GM12878 (cell line): Measurements from ENCODE around the gene TRAPPC6A. TPM values are rescaled to one million over a fixed set of nuclear protein-coding genes. Genes with fewer than 3 reads are reported as not detected.

Experiments used
- ATAC-seq: fragments of 200-7000 bp; cut with Tn5 transposase; 3 replicates; pipeline ENCODE4 v1.9.1; 2020; ENCODE audit warnings: mild to moderate bottlenecking, moderate library complexity
- BruUV-seq: library from RNA; stranded (reverse); fragments of 400-500 nt; replicated peaks from 2 replicates; lab custom pipeline; 2021; lab: Mats Ljungman, UMichigan
- CTCF ChIA-PET: fragments of 300-600 bp; sonication (Branson Sonifier 250); formaldehyde crosslinking; extraction: SDS; loops from one replicate; lab custom pipeline; 2021; ENCODE audit warnings: inconsistent platforms; lab: Yijun Ruan, JAX
- POLR2A ChIA-PET: fragments of 350-600 bp; formaldehyde crosslinking; extraction: SDS; loops from one replicate; lab custom pipeline; 2021; ENCODE audit warnings: inconsistent platforms; lab: Charles Lee
- RAD21 ChIA-PET: fragments of 300-600 bp; sonication (Branson Sonifier 250); formaldehyde crosslinking; loops from one replicate; lab custom pipeline; 2023; ENCODE audit warnings: antibody characterized with exemption; ENCODE audit not compliant: unreplicated experiment; lab: Charles Lee
- SMC1A ChIA-PET: fragments of 300-600 bp; sonication (Branson Sonifier 250); formaldehyde crosslinking; loops from one replicate; lab custom pipeline; 2023; ENCODE audit not compliant: unreplicated experiment, uncharacterized antibody; lab: Charles Lee
- DNase-seq: peaks from one replicate; pipeline ENCODE4 v3.0.0-alpha.2; 2011; ENCODE audit warnings: low read depth, low spot score
- FAIRE-seq: peaks from 3 replicates; lab custom pipeline; 2011; peaks lifted over from hg19 to GRCh38; lab: Jason Lieb, UNC
- H2AFZ ChIP-seq: 2 replicates; pipeline ENCODE4 v1.6.0; 2011; ENCODE audit warnings: low read depth, low read length, control low read depth; ENCODE audit not compliant: control insufficient read depth
- H3K27ac ChIP-seq: 2 replicates; pipeline ENCODE4 v1.5.1; 2011; ENCODE audit warnings: control low read depth; ENCODE audit not compliant: control insufficient read depth, insufficient read depth
- H3K27me3 ChIP-seq, 2 experiments: replicated peaks in 1 of 2; 2 replicates each; pipeline versions ENCODE4 v1.6.0 to v1.6.1; 2011; ENCODE audit warnings: low read length in 1 of 2; ENCODE audit not compliant: control insufficient read depth in 2 of 2, insufficient read depth in 2 of 2
- H3K36me3 ChIP-seq, 2 experiments: 2 replicates each; pipeline ENCODE4 v1.5.1; 2011; ENCODE audit warnings: low read length in 1 of 2; ENCODE audit not compliant: control insufficient read depth in 2 of 2, insufficient read depth in 2 of 2
- H3K4me1 ChIP-seq: 2 replicates; pipeline ENCODE4 v1.6.1; 2011; ENCODE audit warnings: mild to moderate bottlenecking, low read length, moderate library complexity, mixed read lengths; ENCODE audit not compliant: control insufficient read depth, insufficient read depth
- H3K4me2 ChIP-seq: 2 replicates; pipeline ENCODE4 v1.6.0; 2011; ENCODE audit warnings: control low read depth; ENCODE audit not compliant: control insufficient read depth, insufficient read depth
- H3K4me3 ChIP-seq: fragments of 200-600 bp; sonication (generic); 2 replicates; pipeline ENCODE4 v1.5.1; 2016
- H3K79me2 ChIP-seq: 2 replicates; pipeline ENCODE4 v1.6.0; 2011; ENCODE audit warnings: low read length; ENCODE audit not compliant: control insufficient read depth, insufficient read depth
- H3K9ac ChIP-seq: 2 replicates; pipeline ENCODE4 v1.8.0; 2011; ENCODE audit warnings: low read length, control low read depth, mixed read lengths; ENCODE audit not compliant: control insufficient read depth, insufficient read depth
- H3K9me3 ChIP-seq: replicated peaks from 3 replicates; pipeline ENCODE4 v1.5.1; 2011; ENCODE audit warnings: mild to moderate bottlenecking, low read length; ENCODE audit not compliant: control insufficient read depth, insufficient read depth
- H4K20me1 ChIP-seq: 2 replicates; pipeline ENCODE4 v1.6.0; 2011; ENCODE audit not compliant: control insufficient read depth, insufficient read depth
- CHD1 ChIP-seq: IDR thresholded peaks from 2 replicates; pipeline ENCODE4 v1.6.1; 2012; ENCODE audit warnings: low read depth, low read length, improper control_type of control experiment
- HDGF ChIP-seq: fragments of 450-650 bp; IDR thresholded peaks from 2 replicates; pipeline ENCODE4 v1.6.1; 2016; ENCODE audit warnings: antibody characterized with exemption
- IKZF1 ChIP-seq: fragments of 450-650 bp; conservative IDR thresholded peaks from 2 replicates; pipeline ENCODE4 v1.6.1; 2017; ENCODE audit warnings: antibody characterized with exemption, mild to moderate bottlenecking
- IRF5 ChIP-seq: fragments of 450-650 bp; IDR thresholded peaks from 2 replicates; pipeline ENCODE4 v1.6.1; 2017; ENCODE audit warnings: borderline replicate concordance
- JUND ChIP-seq: IDR thresholded peaks from 2 replicates; pipeline ENCODE4 v1.6.1; 2012; ENCODE audit warnings: low read depth, mild to moderate bottlenecking, low read length, improper control_type of control experiment, moderate library complexity
- MEF2B ChIP-seq: fragments of 450-650 bp; IDR thresholded peaks from 2 replicates; pipeline ENCODE4 v1.6.1; 2018; ENCODE audit warnings: mild to moderate bottlenecking, moderate library complexity; ENCODE audit not compliant: partially characterized antibody, poor library complexity, severe bottlenecking
- MYC ChIP-seq: IDR thresholded peaks from 2 replicates; pipeline ENCODE4 v1.6.1; 2011; ENCODE audit warnings: mild to moderate bottlenecking, low read length, moderate library complexity, inconsistent platforms; ENCODE audit not compliant: insufficient read depth, insufficient replicate concordance, insufficient read length, severe bottlenecking
- NFIC ChIP-seq: IDR thresholded peaks from 2 replicates; pipeline ENCODE4 v1.6.1; 2012; ENCODE audit warnings: low read depth, mild to moderate bottlenecking, inconsistent platforms, low read length, moderate library complexity
- NKRF ChIP-seq: fragments of 450-650 bp; conservative IDR thresholded peaks from 2 replicates; pipeline ENCODE4 v1.6.1; 2017; ENCODE audit warnings: mild to moderate bottlenecking, moderate library complexity
- SP1 ChIP-seq: IDR thresholded peaks from one replicate; pipeline ENCODE4 v1.6.1; 2011; ENCODE audit warnings: low read depth, low read length
- SRF ChIP-seq, 2 experiments: IDR thresholded peaks; 2 replicates each; pipeline ENCODE4 v1.6.1; 2011; ENCODE audit warnings: low read depth in 2 of 2, low read length in 2 of 2, mild to moderate bottlenecking in 1 of 2, moderate library complexity in 1 of 2
- STAT1 ChIP-seq: fragments of 450-650 bp; conservative IDR thresholded peaks from 2 replicates; pipeline ENCODE4 v1.6.1; 2014; ENCODE audit warnings: antibody characterized with exemption, mild to moderate bottlenecking
- TBL1XR1 ChIP-seq: IDR thresholded peaks from 2 replicates; pipeline ENCODE4 v1.6.1; 2012; ENCODE audit warnings: low read depth, low read length, improper control_type of control experiment
- ZBTB33 ChIP-seq: fragments of 450-650 bp; IDR thresholded peaks from 2 replicates; pipeline ENCODE4 v1.6.1; 2017; ENCODE audit warnings: mild to moderate bottlenecking
- WGBS: methylation state at CpG from one replicate; pipeline ENCODE4 v1.1.6; 2016; ENCODE audit warnings: low lambda C conversion rate; ENCODE audit not compliant: insufficient replicate concordance, insufficient coverage; ENCODE audit errors: missing lambda C conversion rate; 5-methylcytosine and 5-hydroxymethylcytosine counted together
- in situ Hi-C: fragments of 300-500 bp; cut with MboI; formaldehyde crosslinking; loops from 9 replicates; pipeline ENCODE4 v1.14.3; 2018; ENCODE audit warnings: mixed read lengths
- intact Hi-C: fragments of 100-400 bp; cut with micrococcal nuclease; formaldehyde crosslinking; loops from one replicate; pipeline ENCODE4 v1.14.2; 2022; ENCODE audit not compliant: unreplicated experiment
- polyA plus RNA-seq, 11 experiments: library from polyadenylated mRNA; depleted of rRNA in 4 of 11; unstranded in 6 of 11; stranded (reverse) in 5 of 11; fragments of >200 nt; fragmentation: Nextera tagmentation in 4 of 11; fragmentation: Illumina TruSeq in 1 of 11; extraction: Ambion mirVana in 4 of 11; extraction: Trizol in 1 of 11; gene quantifications; 1 replicate in 1 of 11; 2 replicates in 10 of 11; pipeline versions ENCODE4 v1.2.1 to v1.2.3, GENCODE V29; 2011 to 2016; ENCODE audit warnings: inconsistent platforms in 2 of 11, missing spikeins in 2 of 11, low read depth in 1 of 11
- total RNA-seq, 4 experiments: library from RNA; depleted of rRNA in 3 of 4; stranded (reverse); fragments of >200 nt in 3 of 4; fragmentation: Illumina TruSeq in 1 of 4; extraction: Trizol in 1 of 4; gene quantifications; 2 replicates each; pipeline versions ENCODE4 v1.2.1 to v1.2.3, GENCODE V29; 2013 to 2021

Gene TRAPPC6A
- total and polyA plus RNA-seq, 10 of the 15 experiments (the other 5 are each of a cell fraction or from before 2014, with no cell fraction given), result 1.8 to 83.9 (median 35.8) TPM

GRCh38 chr19:45123440-45123850 is 54.6 kb downstream of the TRAPPC6A start (continued):
- TF ChIP-seq NFIC, result no peak
- TF ChIP-seq JUND, result no peak
- no peak for TF ChIP-seq MYC
- TF ChIP-seq ZBTB33, result no peak
- TF ChIP-seq IKZF1, result no peak
- TF ChIP-seq SP1, result no peak
- no peak for TF ChIP-seq SRF (IDR thresholded peaks at IDR 0.05; ENCODE audit: low read depth in 2 of 2, low read length in 2 of 2)

- ChIA-PET RAD21 (interaction anchor here (0.9 to 2.2 kb wide), 4 partner anchors 13 to 56 kb away, joined by 3 to 6 read pairs (median 4); partner anchors contain the start of genes BLOC1S3, PPP1R37 and TRAPPC6A), SMC1A (interaction anchor here (0.8 to 1.9 kb wide), 2 partner anchors 14 to 31 kb away, joined by 4 to 6 read pairs; no protein-coding TSS in a partner anchor), CTCF (interaction anchor here (1.4 kb wide), 1 partner anchor 63 kb away, joined by 3 read pairs; no protein-coding TSS in a partner anchor), POLR2A (interaction anchor here (0.8 to 1.7 kb wide), 2 partner anchors 43 to 107 kb away, joined by 4 to 5 read pairs; no protein-coding TSS in a partner anchor)
- no peak for DNase-seq
- no peak overlapping the region for H3K27ac ChIP-seq
- no peaks in the 10 kb centered on the region for H4K20me1 ChIP-seq
- intact Hi-C loops (no loop called here), in situ Hi-C loops (no loop called here)
- no peak overlapping the region for H3K9ac ChIP-seq
- no peak overlapping the region for H3K4me2 ChIP-seq
- no peak for ATAC-seq
- peaks cover 0 to 9% of the 10 kb centered on the region in 2 experiments; a peak in 3 of 4 replicates for H3K36me3 ChIP-seq
- H3K79me2 ChIP-seq, result peaks cover 56% of the 10 kb centered on the region
- no peak overlapping the region for H2AFZ ChIP-seq
- no TSS peak for BruUV-seq
- H3K9me3 ChIP-seq, result no peaks in the 10 kb centered on the region
- H3K4me3 ChIP-seq, result no peak overlapping the region
- TF ChIP-seq CHD1, result no peak
- TF ChIP-seq STAT1, result no peak
- no peak for TF ChIP-seq HDGF
- no peak for TF ChIP-seq NKRF
- TF ChIP-seq TBL1XR1, result no peak
- TF ChIP-seq IRF5, result no peak
- TF ChIP-seq MEF2B, result no peak
- H3K27me3 ChIP-seq, result no peaks in the 10 kb centered on the region
- WGBS, result 86% methylated on average over 5 of the region's 6 CpGs
- H3K4me1 ChIP-seq, result peaks cover 51% of the 10 kb centered on the region
- no peak for FAIRE-seq
Measured at GRCh38 chr19:45122832-45123231, 55.2 kb downstream of the TRAPPC6A start.
